H1 (cell line): ENCODE results near the gene ADAM12. TPM values are rescaled to one million over a fixed set of nuclear protein-coding genes. Genes with fewer than 3 reads are reported as not detected.

Experiments used
- CTCF ChIA-PET: fragments of 300-600 bp; sonication (Branson Sonifier 250); formaldehyde crosslinking; loops from one replicate; lab custom pipeline; 2021; ENCODE audit not compliant: partially characterized antibody; lab: Charles Lee
- POLR2A ChIA-PET: fragments of 300-600 bp; sonication (Branson Sonifier 250); formaldehyde crosslinking; loops from one replicate; lab custom pipeline; 2021; ENCODE audit warnings: inconsistent platforms; ENCODE audit not compliant: partially characterized antibody; lab: Charles Lee
- DNase-seq, 2 experiments: peaks; one replicate each; pipeline versions ENCODE4 v3.0.0 to v3.0.0-alpha.2; 2010 to 2022; ENCODE audit warnings: low spot score in 2 of 2, low read depth in 1 of 2, mixed read lengths in 1 of 2
- FAIRE-seq: peaks from 2 replicates; lab custom pipeline; 2011; peaks lifted over from hg19 to GRCh38; lab: Jason Lieb, UNC
- H2AFZ ChIP-seq: 2 replicates; pipeline ENCODE4 v1.8.1; 2012; ENCODE audit warnings: low read length, inconsistent platforms
- H2AK5ac ChIP-seq: 2 replicates; pipeline ENCODE4 v1.6.1; 2013; ENCODE audit warnings: low read depth, low read length
- H2BK120ac ChIP-seq: replicated peaks from 2 replicates; pipeline ENCODE3; 2013; ENCODE audit warnings: low read depth, low read length, inconsistent platforms
- H2BK12ac ChIP-seq: 2 replicates; pipeline ENCODE4 v1.6.1; 2013; ENCODE audit warnings: low read depth, low read length
- H2BK15ac ChIP-seq: 2 replicates; pipeline ENCODE4 v1.6.1; 2013; ENCODE audit warnings: low read length
- H2BK20ac ChIP-seq: 2 replicates; pipeline ENCODE4 v1.6.1; 2013; ENCODE audit warnings: low read length
- H2BK5ac ChIP-seq: 2 replicates; pipeline ENCODE4 v1.6.1; 2013; ENCODE audit warnings: low read depth, low read length
- H3K14ac ChIP-seq: 2 replicates; pipeline ENCODE4 v1.6.1; 2013; ENCODE audit warnings: inconsistent platforms; ENCODE audit not compliant: insufficient read length
- H3K18ac ChIP-seq: 2 replicates; pipeline ENCODE4 v1.6.1; 2013; ENCODE audit warnings: low read length; ENCODE audit errors: extremely low read depth
- H3K23ac ChIP-seq: 2 replicates; pipeline ENCODE4 v1.6.1; 2013; ENCODE audit warnings: inconsistent platforms; ENCODE audit not compliant: insufficient read length
- H3K23me2 ChIP-seq: 2 replicates; pipeline ENCODE4 v1.6.1; 2013; ENCODE audit warnings: low read depth, low read length
- H3K27ac ChIP-seq: 2 replicates; pipeline ENCODE4 v1.6.1; 2011; ENCODE audit warnings: low read depth, low read length, inconsistent platforms
- H3K27me3 ChIP-seq, 4 experiments: replicated peaks in 1 of 4; 1 replicate in 1 of 4; 2 replicates in 3 of 4; pipeline versions ENCODE4 v1.6.1 to v1.8.1; 2011 to 2013; ENCODE audit warnings: low read length in 3 of 4, mild to moderate bottlenecking in 3 of 4, inconsistent platforms in 2 of 4, mixed read lengths in 2 of 4, moderate library complexity in 1 of 4; ENCODE audit not compliant: control insufficient read depth in 3 of 4, insufficient read depth in 3 of 4; ENCODE audit errors: extremely low read depth in 1 of 4
- H3K36me3 ChIP-seq, 4 experiments: 2 replicates each; pipeline versions ENCODE4 v1.6.1 to v1.8.1; 2011 to 2013; ENCODE audit warnings: mild to moderate bottlenecking in 4 of 4, low read length in 3 of 4, moderate library complexity in 2 of 4, control low read depth in 1 of 4, inconsistent platforms in 1 of 4; ENCODE audit not compliant: insufficient read depth in 4 of 4, control insufficient read depth in 2 of 4
- H3K4ac ChIP-seq: replicated peaks from 2 replicates; pipeline ENCODE3; 2013; ENCODE audit warnings: low read length, low read depth, mixed read lengths, inconsistent platforms; ENCODE audit not compliant: insufficient read length
- H3K4me1 ChIP-seq, 4 experiments: replicated peaks in 1 of 4; 1 replicate in 1 of 4; 2 replicates in 3 of 4; pipeline versions ENCODE4 v1.6.1 to v1.8.1; 2011 to 2013; ENCODE audit warnings: low read length in 3 of 4, inconsistent platforms in 2 of 4, mixed read lengths in 1 of 4; ENCODE audit not compliant: insufficient read depth in 4 of 4, control insufficient read depth in 3 of 4
- H3K4me2 ChIP-seq, 2 experiments: 2 replicates each; pipeline versions ENCODE4 v1.6.1 to v1.8.1; 2011 to 2013; ENCODE audit warnings: low read depth in 2 of 2, low read length in 2 of 2, control low read depth in 1 of 2, inconsistent platforms in 1 of 2, mild to moderate bottlenecking in 1 of 2; ENCODE audit not compliant: insufficient read depth in 1 of 2
- H3K4me3 ChIP-seq, 4 experiments: fragments of 200-600, 300-600 bp in 1 of 4; sonication (generic), shearing (Covaris generic), sonication (Bioruptor Twin) in 1 of 4; 2 replicates each; pipeline versions ENCODE4 v1.5.1 to v1.8.1; 2011 to 2016; ENCODE audit warnings: low read length in 4 of 4, low read depth in 3 of 4, control low read depth in 2 of 4, inconsistent platforms in 2 of 4, mild to moderate bottlenecking in 2 of 4, mixed read lengths in 1 of 4, moderate library complexity in 1 of 4; ENCODE audit not compliant: insufficient read depth in 2 of 4; ENCODE audit errors: extremely low read depth in 1 of 4
- H3K56ac ChIP-seq: replicated peaks from 2 replicates; pipeline ENCODE3; 2013; ENCODE audit warnings: low read depth, mild to moderate bottlenecking, mixed read lengths, low read length, inconsistent platforms; ENCODE audit not compliant: insufficient read length
- H3K79me1 ChIP-seq: 2 replicates; pipeline ENCODE4 v1.6.1; 2013; ENCODE audit warnings: low read depth, low read length, control low read depth
- H3K79me2 ChIP-seq, 2 experiments: 2 replicates each; pipeline versions ENCODE4 v1.6.1 to v1.8.1; 2012 to 2013; ENCODE audit warnings: low read length in 2 of 2, mild to moderate bottlenecking in 2 of 2, inconsistent platforms in 1 of 2; ENCODE audit not compliant: insufficient read depth in 2 of 2, control insufficient read depth in 1 of 2
- H3K9ac ChIP-seq, 4 experiments: replicated peaks in 1 of 4; 1 replicate in 1 of 4; 2 replicates in 3 of 4; pipeline versions ENCODE4 v1.6.1 to v1.8.1; 2011 to 2013; ENCODE audit warnings: low read depth in 3 of 4, low read length in 3 of 4, control low read depth in 2 of 4, mild to moderate bottlenecking in 2 of 4, moderate library complexity in 2 of 4, inconsistent platforms in 1 of 4; ENCODE audit errors: extremely low read depth in 1 of 4
- H3K9me3 ChIP-seq, 2 experiments: 2 replicates each; pipeline versions ENCODE4 v1.6.1 to v1.8.1; 2012 to 2013; ENCODE audit warnings: mild to moderate bottlenecking in 2 of 2, moderate library complexity in 2 of 2, control low read depth in 1 of 2, inconsistent platforms in 1 of 2, low read depth in 1 of 2, low read length in 1 of 2, mixed read lengths in 1 of 2; ENCODE audit not compliant: insufficient read depth in 2 of 2
- H4K20me1 ChIP-seq, 2 experiments: replicated peaks in 1 of 2; 2 replicates each; pipeline versions ENCODE3 to v1.8.1; 2011 to 2013; ENCODE audit warnings: inconsistent platforms in 2 of 2, low read length in 2 of 2, mild to moderate bottlenecking in 1 of 2; ENCODE audit not compliant: insufficient read depth in 2 of 2, control insufficient read depth in 1 of 2
- H4K5ac ChIP-seq: 2 replicates; pipeline ENCODE4 v1.6.1; 2013; ENCODE audit warnings: low read length, low read depth, mixed read lengths, inconsistent platforms; ENCODE audit not compliant: insufficient read length
- H4K8ac ChIP-seq: 2 replicates; pipeline ENCODE4 v1.8.0; 2013; ENCODE audit warnings: mild to moderate bottlenecking, moderate library complexity, low read length, inconsistent platforms; ENCODE audit not compliant: insufficient read depth; ENCODE audit errors: extremely low read depth
- H4K91ac ChIP-seq: replicated peaks from 2 replicates; pipeline ENCODE3; 2013; ENCODE audit warnings: low read length, mixed read lengths, inconsistent platforms; ENCODE audit not compliant: insufficient read length
- CTCF ChIP-seq, 3 experiments: IDR thresholded peaks; 1 replicate in 2 of 3; 2 replicates in 1 of 3; pipeline versions ENCODE4 v1.5.1 to v1.6.1; 2011; ENCODE audit warnings: low read length in 3 of 3, mild to moderate bottlenecking in 3 of 3, inconsistent platforms in 2 of 3, low read depth in 1 of 3, moderate library complexity in 1 of 3; ENCODE audit not compliant: insufficient read depth in 1 of 3; ENCODE audit errors: control extremely low read depth in 1 of 3
- JUN ChIP-seq: IDR thresholded peaks from 2 replicates; pipeline ENCODE4 v1.6.1; 2011; ENCODE audit warnings: low read depth, mild to moderate bottlenecking, improper control_type of control experiment, low read length
- MAX ChIP-seq: IDR thresholded peaks from 2 replicates; pipeline ENCODE4 v1.6.1; 2012; ENCODE audit warnings: inconsistent platforms
- POLR2A ChIP-seq, 2 experiments: IDR thresholded peaks; 1 replicate in 1 of 2; 2 replicates in 1 of 2; pipeline ENCODE4 v1.6.1; 2011; ENCODE audit warnings: low read depth in 2 of 2, low read length in 2 of 2, mild to moderate bottlenecking in 2 of 2; ENCODE audit errors: control extremely low read depth in 1 of 2
- POLR2AphosphoS5 ChIP-seq: IDR thresholded peaks from 2 replicates; pipeline ENCODE4 v1.6.1; 2011; ENCODE audit warnings: low read depth, low read length
- POU5F1 ChIP-seq: IDR thresholded peaks from 2 replicates; pipeline ENCODE4 v1.6.1; 2011; ENCODE audit warnings: low read depth, mild to moderate bottlenecking, low read length, moderate library complexity
- RAD21 ChIP-seq, 2 experiments: IDR thresholded peaks in 1 of 2; conservative IDR thresholded peaks in 1 of 2; 2 replicates each; pipeline ENCODE4 v1.6.1; 2011; ENCODE audit warnings: low read depth in 2 of 2, low read length in 2 of 2, improper control_type of control experiment in 1 of 2, inconsistent platforms in 1 of 2, mild to moderate bottlenecking in 1 of 2, moderate library complexity in 1 of 2
- RFX5 ChIP-seq: IDR thresholded peaks from 2 replicates; pipeline ENCODE4 v1.6.1; 2011; ENCODE audit warnings: low read depth, low read length, improper control_type of control experiment, borderline replicate concordance
- SP2 ChIP-seq: IDR thresholded peaks from 2 replicates; pipeline ENCODE4 v1.6.1; 2012; ENCODE audit warnings: mild to moderate bottlenecking, low read length, inconsistent platforms
- YY1 ChIP-seq: IDR thresholded peaks from 2 replicates; pipeline ENCODE4 v1.6.1; 2011; ENCODE audit warnings: low read depth, mild to moderate bottlenecking, low read length
- WGBS, 2 experiments: shearing (Covaris generic) in 1 of 2; methylation state at CpG; one replicate each; pipeline versions ENCODE4 v1.1.6 to v1.1.7; 2013 to 2015; ENCODE audit warnings: low lambda C conversion rate in 2 of 2, mixed read lengths in 2 of 2, inconsistent platforms in 1 of 2, low coverage in 1 of 2, missing lambda C conversion rate in 1 of 2; ENCODE audit not compliant: insufficient replicate concordance in 2 of 2, insufficient coverage in 1 of 2, insufficient read length in 1 of 2; ENCODE audit errors: extremely low coverage in 1 of 2, missing lambda C conversion rate in 1 of 2; 5-methylcytosine and 5-hydroxymethylcytosine counted together
- polyA plus RNA-seq, 7 experiments: library from polyadenylated mRNA; depleted of rRNA in 3 of 7; stranded (reverse) in 5 of 7; unstranded in 2 of 7; fragments of >200 nt in 5 of 7; fragments of 200-250 nt in 2 of 7; gene quantifications; 1 replicate in 5 of 7; 2 replicates in 1 of 7; 4 replicates in 1 of 7; pipeline versions ENCODE4 v1.2.1 to v1.2.3, GENCODE V29; 2011 to 2013; ENCODE audit warnings: missing spikeins in 2 of 7, mixed read lengths in 2 of 7
- total RNA-seq: library from RNA; stranded (reverse); fragmentation: NEBNext Ultra II Directional; extraction: Animal tissue kit (Norgen Biotek cat#: 25700); gene quantifications from 2 replicates; pipeline ENCODE4 v1.2.1, GENCODE V29; 2021

Gene ADAM12
- total and polyA plus RNA-seq, 2 of the 8 experiments (the other 6 are each of a cell fraction or from before 2014, with no cell fraction given): 0.07 to 0.17 TPM

GRCh38 chr10:126135177-126135576 is 253.1 kb downstream of the ADAM12 start:
- Histone ChIP-seq H2BK5ac (no peak overlapping the region), H3K4me1 (peaks cover 0 to 12% (median 7%) of the 10 kb centered on the region in 4 experiments; a peak in 5 of 7 replicates), H2AK5ac (no peak overlapping the region), H4K8ac (peak overlapping the region; percentile 88; the same call in 1 of the 2 replicates), H3K56ac (no peak overlapping the region), H3K18ac (no peak overlapping the region), H2BK120ac (no peak overlapping the region), H4K20me1 (no peaks in the 10 kb centered on the region), H3K4me2 (no peak overlapping the region), H3K4ac (no peak overlapping the region), H3K23me2 (no peaks in the 10 kb centered on the region), H2BK12ac (no peak overlapping the region), H3K27ac (no peak overlapping the region), H3K23ac (no peak overlapping the region), H3K79me1 (no peaks in the 10 kb centered on the region), H3K14ac (no peak overlapping the region), H4K5ac (no peak overlapping the region), H3K4me3 (no peak overlapping the region), H2BK20ac (no peak overlapping the region), H3K36me3 (no peaks in the 10 kb centered on the region), H2AFZ (peak overlapping the region; percentile 96), H2BK15ac (peak overlapping the region; percentile 46; the same call in 1 of the 2 replicates), H4K91ac (peak overlapping the region; percentile 29), H3K9me3 (peaks cover 2 to 4% of the 10 kb centered on the region in 2 experiments; a peak in 1 of 4 replicates), H3K9ac (no peak overlapping the region), H3K79me2 (no peaks in the 10 kb centered on the region), H3K27me3 (no peaks in the 10 kb centered on the region)
- 53% methylated on average over 4 of the region's 4 CpGs; no CpG with 5 or more reads in 1 of the 2 experiments for WGBS, 2 experiments
- TF ChIP-seq RFX5 (no peak), CTCF (IDR thresholded peaks at IDR 0.05; ENCODE audit: control extremely low read depth in 1 of 3, insufficient read depth in 1 of 3, low read depth in 1 of 3, low read length in 3 of 3) (peak; percentile 62 to 74 (median 68)), RAD21 (IDR thresholded peaks at IDR 0.05 in 1 of 2, conservative IDR thresholded peaks at IDR 0.05 in 1 of 2; ENCODE audit: low read depth in 2 of 2, low read length in 2 of 2) (peak; percentile 81 to 86), YY1 (peak; percentile 46; the same call in 1 of the 2 replicates), POLR2A (IDR thresholded peaks at IDR 0.05; ENCODE audit: control extremely low read depth in 1 of 2, low read depth in 2 of 2, low read length in 2 of 2) (no peak), SP2 (no peak), POLR2AphosphoS5 (no peak), POU5F1 (no peak), JUN (no peak), MAX (peak; percentile 43; the same call in 1 of the 2 replicates)
- no peak for DNase-seq
- peak; percentile 63 for FAIRE-seq
- ChIA-PET POLR2A (no interaction called here), CTCF (interaction anchor here (0.8 to 2.9 kb wide), 5 partner anchors 14 to 368 kb away, joined by 3 to 9 read pairs (median 4); no protein-coding TSS in a partner anchor)
